Mesenchymal stem cell (in vitro differentiated cells and primary cell): Measurements from ENCODE around the gene NTNG2.
A peak's percentile ranks its signal among the peaks of the same experiment; 100 is the strongest.

Experiments
- DNase-seq: peaks from one replicate; pipeline ENCODE4 v3.0.0-alpha.2; 2013
- H2AFZ ChIP-seq: one replicate; pipeline ENCODE4 v1.6.1; 2013; ENCODE audit warnings: low read depth, mild to moderate bottlenecking, control low read depth, inconsistent platforms, low read length, moderate library complexity
- H2AK5ac ChIP-seq: 2 replicates; pipeline ENCODE4 v1.6.1; 2013; ENCODE audit warnings: low read length, moderate library complexity, mild to moderate bottlenecking, inconsistent platforms; ENCODE audit not compliant: severe bottlenecking
- H2BK120ac ChIP-seq: one replicate; pipeline ENCODE4 v1.6.1; 2013; ENCODE audit warnings: low read depth, mild to moderate bottlenecking, inconsistent platforms, low read length, moderate library complexity
- H2BK12ac ChIP-seq, 2 experiments: one replicate each; pipeline ENCODE4 v1.6.1; 2013; ENCODE audit warnings: inconsistent platforms in 2 of 2, low read length in 2 of 2, mild to moderate bottlenecking in 2 of 2, moderate library complexity in 2 of 2, control low read depth in 1 of 2
- H2BK15ac ChIP-seq: one replicate; pipeline ENCODE4 v1.6.1; 2013; ENCODE audit warnings: mild to moderate bottlenecking, low read depth, inconsistent platforms; ENCODE audit not compliant: poor library complexity, severe bottlenecking
- H2BK5ac ChIP-seq: 2 replicates; pipeline ENCODE4 v1.6.1; 2013; ENCODE audit warnings: low read depth, mild to moderate bottlenecking, low read length, control low read depth, inconsistent platforms; ENCODE audit not compliant: poor library complexity, severe bottlenecking
- H3K14ac ChIP-seq, 2 experiments: one replicate each; pipeline ENCODE4 v1.6.1; 2013; ENCODE audit warnings: inconsistent platforms in 2 of 2, low read length in 2 of 2, control low read depth in 1 of 2, mild to moderate bottlenecking in 1 of 2, moderate library complexity in 1 of 2
- H3K18ac ChIP-seq, 2 experiments: one replicate each; pipeline ENCODE4 v1.6.1; 2013; ENCODE audit warnings: inconsistent platforms in 2 of 2, low read length in 2 of 2, control low read depth in 1 of 2, low read depth in 1 of 2, mild to moderate bottlenecking in 1 of 2
- H3K23ac ChIP-seq, 2 experiments: one replicate each; pipeline ENCODE4 v1.6.1; 2013; ENCODE audit warnings: inconsistent platforms in 2 of 2, low read length in 2 of 2, mild to moderate bottlenecking in 2 of 2, moderate library complexity in 2 of 2, control low read depth in 1 of 2
- H3K27ac ChIP-seq: 2 replicates; pipeline ENCODE4 v1.5.1; 2013; ENCODE audit warnings: mild to moderate bottlenecking, moderate library complexity, low read length, control low read depth, inconsistent platforms; ENCODE audit not compliant: poor library complexity, severe bottlenecking
- H3K27me3 ChIP-seq, 2 experiments: 2 replicates each; pipeline versions ENCODE4 v1.6.1 to v1.7.0; 2013; ENCODE audit warnings: low read length in 2 of 2, mild to moderate bottlenecking in 2 of 2, moderate library complexity in 2 of 2, control low read depth in 1 of 2, inconsistent platforms in 1 of 2; ENCODE audit not compliant: control insufficient read depth in 1 of 2, insufficient read depth in 1 of 2
- H3K36me3 ChIP-seq, 2 experiments: 2 replicates each; pipeline versions ENCODE4 v1.6.1 to v1.7.0; 2013; ENCODE audit warnings: low read length in 2 of 2, control low read depth in 1 of 2, inconsistent platforms in 1 of 2, low read depth in 1 of 2, mild to moderate bottlenecking in 1 of 2; ENCODE audit not compliant: insufficient read depth in 2 of 2, control insufficient read depth in 1 of 2
- H3K4ac ChIP-seq, 2 experiments: one replicate each; pipeline ENCODE4 v1.6.1; 2013; ENCODE audit warnings: inconsistent platforms in 2 of 2, low read length in 2 of 2, mild to moderate bottlenecking in 2 of 2, moderate library complexity in 2 of 2, control low read depth in 1 of 2, low read depth in 1 of 2
- H3K4me1 ChIP-seq: 2 replicates; pipeline ENCODE4 v1.6.1; 2013; ENCODE audit warnings: low read depth, low read length, control low read depth; ENCODE audit not compliant: control insufficient read depth, insufficient read depth
- H3K4me2 ChIP-seq: 2 replicates; pipeline ENCODE4 v1.6.1; 2013; ENCODE audit warnings: low read length, mild to moderate bottlenecking, inconsistent platforms; ENCODE audit not compliant: poor library complexity, severe bottlenecking
- H3K4me3 ChIP-seq, 2 experiments: 2 replicates each; pipeline versions ENCODE4 v1.5.1 to v1.7.0; 2013; ENCODE audit warnings: low read length in 2 of 2, mild to moderate bottlenecking in 2 of 2, control low read depth in 1 of 2, low read depth in 1 of 2; ENCODE audit not compliant: insufficient read depth in 1 of 2
- H3K79me1 ChIP-seq: replicated peaks from 2 replicates; pipeline ENCODE4 v1.6.1; 2013; ENCODE audit warnings: mild to moderate bottlenecking, control low read depth, low read length, inconsistent platforms; ENCODE audit not compliant: poor library complexity, severe bottlenecking
- H3K9ac ChIP-seq: 2 replicates; pipeline ENCODE4 v1.7.0; 2013; ENCODE audit warnings: mild to moderate bottlenecking, low read length, moderate library complexity
- H3K9me3 ChIP-seq: 2 replicates; pipeline ENCODE4 v1.7.0; 2013; ENCODE audit warnings: mild to moderate bottlenecking, low read length; ENCODE audit not compliant: control insufficient read depth
- H4K8ac ChIP-seq: one replicate; pipeline ENCODE4 v1.6.1; 2013; ENCODE audit warnings: inconsistent platforms, mild to moderate bottlenecking, low read length, moderate library complexity
- H4K91ac ChIP-seq: one replicate; pipeline ENCODE4 v1.6.1; 2013; ENCODE audit warnings: mild to moderate bottlenecking, low read length, inconsistent platforms
- WGBS: methylation state at CpG from one replicate; pipeline ENCODE4 v1.1.7; 2013; ENCODE audit warnings: mixed read lengths; 5-methylcytosine and 5-hydroxymethylcytosine counted together

NTNG2 gene

GRCh38 chr9:132207839-132208615 lies 46.2 kb downstream of the NTNG2 start:
- Histone ChIP-seq H2BK12ac (no peak overlapping the region), H3K9me3 (peaks cover 10% of the 10 kb centered on the region), H3K27ac (no peak overlapping the region), H2BK5ac (no peak overlapping the region), H3K4ac (no peak overlapping the region), H3K79me1 (no peaks in the 10 kb centered on the region), H3K18ac (no peak overlapping the region), H3K23ac (no peak overlapping the region), H2AK5ac (no peak overlapping the region), H4K8ac (no peak overlapping the region), H3K14ac (no peak overlapping the region), H3K4me1 (no peaks in the 10 kb centered on the region), H3K4me2 (no peak overlapping the region), H4K91ac (no peak overlapping the region), H2BK120ac (no peak overlapping the region), H3K9ac (no peak overlapping the region), H3K27me3 (peaks cover 29 to 65% of the 10 kb centered on the region in 2 experiments), H3K4me3 (no peak overlapping the region), H2BK15ac (no peak overlapping the region), H2AFZ (peak overlapping the region; percentile 42), H3K36me3 (no peaks in the 10 kb centered on the region)
- no peak for DNase-seq
- 56% methylated on average over 16 of the region's 16 CpGs for WGBS

GRCh38 chr9:132209228-132209627 lies 47.4 kb downstream of the NTNG2 start:
- H3K4me2 ChIP-seq, result no peak overlapping the region
- DNase-seq, result no peak
- no peak overlapping the region for H2BK120ac ChIP-seq
- 94% methylated on average over 30 of the region's 30 CpGs for WGBS
- no peak overlapping the region for H4K8ac ChIP-seq
- H3K4me3 ChIP-seq, result no peak overlapping the region
- no peak overlapping the region for H3K23ac ChIP-seq
- no peak overlapping the region for H3K27ac ChIP-seq
- H3K36me3 ChIP-seq, result no peaks in the 10 kb centered on the region
- H2BK15ac ChIP-seq, result no peak overlapping the region
- no peak overlapping the region for H2AFZ ChIP-seq
- H3K4me1 ChIP-seq, result peaks cover 9% of the 10 kb centered on the region
- no peak overlapping the region for H3K18ac ChIP-seq
- no peak overlapping the region for H2BK12ac ChIP-seq
- H3K27me3 ChIP-seq, result peaks cover 17 to 61% of the 10 kb centered on the region in 2 experiments
- H3K79me1 ChIP-seq, result no peaks in the 10 kb centered on the region
- no peak overlapping the region for H3K9ac ChIP-seq
- peaks cover 10% of the 10 kb centered on the region for H3K9me3 ChIP-seq
- H2BK5ac ChIP-seq, result no peak overlapping the region
- H3K4ac ChIP-seq, result no peak overlapping the region
- no peak overlapping the region for H4K91ac ChIP-seq
- no peak overlapping the region for H3K14ac ChIP-seq
- H2AK5ac ChIP-seq, result no peak overlapping the region

- no peak overlapping the region for H3K23ac ChIP-seq
- no peak overlapping the region for H2BK5ac ChIP-seq
- no peak overlapping the region for H2BK12ac ChIP-seq
- no peak overlapping the region for H3K4me3 ChIP-seq
- peaks cover 14 to 51% of the 10 kb centered on the region in 2 experiments for H3K27me3 ChIP-seq
- H3K4me1 ChIP-seq, result peaks cover 13% of the 10 kb centered on the region
- no peak overlapping the region for H3K18ac ChIP-seq
- H3K14ac ChIP-seq, result no peak overlapping the region
- H3K36me3 ChIP-seq, result no peaks in the 10 kb centered on the region
- H4K8ac ChIP-seq, result no peak overlapping the region
- no peak overlapping the region for H3K4ac ChIP-seq
- no peak overlapping the region for H2BK120ac ChIP-seq
- no peak for DNase-seq
- H3K9ac ChIP-seq, result no peak overlapping the region
- no peak overlapping the region for H4K91ac ChIP-seq
- H2BK15ac ChIP-seq, result no peak overlapping the region
- H3K79me1 ChIP-seq, result no peaks in the 10 kb centered on the region
- H3K9me3 ChIP-seq, result no peaks in the 10 kb centered on the region
- H3K4me2 ChIP-seq, result no peak overlapping the region
- WGBS, result 85% methylated on average over 14 of the region's 14 CpGs
- no peak overlapping the region for H2AK5ac ChIP-seq
- no peak overlapping the region for H3K27ac ChIP-seq
- H2AFZ ChIP-seq, result no peak overlapping the region
Observed at GRCh38 chr9:132210472-132211145, 48.8 kb downstream of the NTNG2 start.

- H3K9me3 ChIP-seq, result no peaks in the 10 kb centered on the region
- no peak overlapping the region for H3K4ac ChIP-seq
- H3K23ac ChIP-seq, result no peak overlapping the region
- no peak overlapping the region for H2AK5ac ChIP-seq
- H4K91ac ChIP-seq, result no peak overlapping the region
- H3K4me3 ChIP-seq, result no peak overlapping the region
- no peak overlapping the region for H2BK120ac ChIP-seq
- no peak overlapping the region for H3K18ac ChIP-seq
- H3K4me1 ChIP-seq, result peaks cover 16% of the 10 kb centered on the region
- H2BK15ac ChIP-seq, result no peak overlapping the region
- no peak overlapping the region for H3K27ac ChIP-seq
- WGBS, result 90% methylated on average over 6 of the region's 7 CpGs
- peaks cover 17 to 55% of the 10 kb centered on the region in 2 experiments for H3K27me3 ChIP-seq
- H3K9ac ChIP-seq, result no peak overlapping the region
- no peaks in the 10 kb centered on the region for H3K36me3 ChIP-seq
- no peaks in the 10 kb centered on the region for H3K79me1 ChIP-seq
- no peak overlapping the region for H2BK12ac ChIP-seq
- DNase-seq, result no peak
- H3K4me2 ChIP-seq, result no peak overlapping the region
- H2BK5ac ChIP-seq, result no peak overlapping the region
- H2AFZ ChIP-seq, result no peak overlapping the region
- no peak overlapping the region for H4K8ac ChIP-seq
- no peak overlapping the region for H3K14ac ChIP-seq
Observed at GRCh38 chr9:132211570-132211969, 49.7 kb downstream of the NTNG2 start.
